ENCODE measurements around the gene BMP5.

- no peak for TF ChIP-seq CTCF (IDR thresholded peaks at IDR 0.05; ENCODE audit: insufficient read depth, low read depth, low read length)
- TF ChIP-seq EZH2 (IDR thresholded peaks at IDR 0.05; ENCODE audit: insufficient read depth, low read length): no peak
Observed at GRCh38 chr6:55798571-55798970, 76.8 kb downstream of the BMP5 start.
